BJ (cell line): ENCODE measurements around the gene SLC25A41. TPM values are rescaled to one million over a fixed set of nuclear protein-coding genes. Genes with fewer than 3 reads are reported as not detected.
"Not testable (repeated sequence)": the region's sequence is repeated elsewhere in the genome, so short reads cannot be mapped to it uniquely, and the experiment has no call there.

ENCODE experiments used
- CTCF ChIA-PET: fragments of 350-600 bp; formaldehyde crosslinking; extraction: SDS; loops from one replicate; lab custom pipeline; 2021; ENCODE audit warnings: antibody characterized with exemption, inconsistent platforms; lab: Yijun Ruan, JAX
- POLR2A ChIA-PET: fragments of 300-600 bp; sonication (Branson Sonifier 250); formaldehyde crosslinking; extraction: SDS; loops from one replicate; lab custom pipeline; 2021; ENCODE audit warnings: antibody characterized with exemption; lab: Charles Lee
- DNase-seq: peaks from one replicate; pipeline ENCODE4 v3.0.0-alpha.2; 2011; ENCODE audit warnings: low read depth
- H3K27me3 ChIP-seq: 2 replicates; pipeline ENCODE4 v1.6.0; 2011; ENCODE audit warnings: low read length; ENCODE audit not compliant: control insufficient read depth, insufficient read depth
- H3K36me3 ChIP-seq: 2 replicates; pipeline ENCODE4 v1.5.1; 2011; ENCODE audit warnings: low read length; ENCODE audit not compliant: control insufficient read depth, insufficient read depth
- H3K4me3 ChIP-seq: 2 replicates; pipeline ENCODE4 v1.5.1; 2011; ENCODE audit warnings: low read depth, mild to moderate bottlenecking, control low read depth, low read length
- polyA plus RNA-seq: library from polyadenylated mRNA; depleted of rRNA; stranded (reverse); fragments of >200 nt; gene quantifications from 2 replicates; pipeline ENCODE4 v1.2.3, GENCODE V29; 2011
- TF ChIP-seq, protein P1 (sequence below): IDR thresholded peaks from 2 replicates; pipeline ENCODE4 v1.5.1; 2011; ENCODE audit warnings: low read depth, mild to moderate bottlenecking, control low read depth, inconsistent platforms, low read length, moderate library complexity; ENCODE audit not compliant: insufficient read depth

The SLC25A41 gene
- polyA plus RNA-seq, 1 experiment = 0.05 TPM

DNA sequence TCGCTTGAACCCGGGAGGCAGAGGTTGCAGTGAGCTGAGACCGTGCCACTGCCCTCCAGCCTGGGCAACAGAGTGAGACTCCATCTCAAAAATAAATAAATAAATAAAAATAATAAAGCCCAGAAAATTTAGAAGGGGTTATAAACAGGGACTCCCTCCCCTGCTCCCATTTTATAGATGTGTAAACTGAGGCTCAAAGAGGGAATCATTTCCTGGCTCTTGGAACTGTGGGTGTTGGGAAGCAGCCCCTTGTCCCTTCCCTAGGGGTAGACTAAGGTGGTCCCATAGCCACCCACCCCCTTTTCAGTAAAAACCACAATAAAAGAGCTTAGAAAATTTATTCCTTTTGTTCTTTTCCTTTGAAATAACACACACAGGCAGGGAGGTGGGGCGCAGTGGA, 6.2 kb upstream of the SLC25A41 start:
- TF ChIP-seq, protein P1, sequence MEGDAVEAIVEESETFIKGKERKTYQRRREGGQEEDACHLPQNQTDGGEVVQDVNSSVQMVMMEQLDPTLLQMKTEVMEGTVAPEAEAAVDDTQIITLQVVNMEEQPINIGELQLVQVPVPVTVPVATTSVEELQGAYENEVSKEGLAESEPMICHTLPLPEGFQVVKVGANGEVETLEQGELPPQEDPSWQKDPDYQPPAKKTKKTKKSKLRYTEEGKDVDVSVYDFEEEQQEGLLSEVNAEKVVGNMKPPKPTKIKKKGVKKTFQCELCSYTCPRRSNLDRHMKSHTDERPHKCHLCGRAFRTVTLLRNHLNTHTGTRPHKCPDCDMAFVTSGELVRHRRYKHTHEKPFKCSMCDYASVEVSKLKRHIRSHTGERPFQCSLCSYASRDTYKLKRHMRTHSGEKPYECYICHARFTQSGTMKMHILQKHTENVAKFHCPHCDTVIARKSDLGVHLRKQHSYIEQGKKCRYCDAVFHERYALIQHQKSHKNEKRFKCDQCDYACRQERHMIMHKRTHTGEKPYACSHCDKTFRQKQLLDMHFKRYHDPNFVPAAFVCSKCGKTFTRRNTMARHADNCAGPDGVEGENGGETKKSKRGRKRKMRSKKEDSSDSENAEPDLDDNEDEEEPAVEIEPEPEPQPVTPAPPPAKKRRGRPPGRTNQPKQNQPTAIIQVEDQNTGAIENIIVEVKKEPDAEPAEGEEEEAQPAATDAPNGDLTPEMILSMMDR = no peak
- no peaks in the 10 kb centered on the region for H3K27me3 ChIP-seq
- ChIA-PET CTCF (no interaction called here), POLR2A (no interaction called here)
- no peak for DNase-seq
- H3K36me3 ChIP-seq = no peaks in the 10 kb centered on the region
- no peak overlapping the region for H3K4me3 ChIP-seq

DNA sequence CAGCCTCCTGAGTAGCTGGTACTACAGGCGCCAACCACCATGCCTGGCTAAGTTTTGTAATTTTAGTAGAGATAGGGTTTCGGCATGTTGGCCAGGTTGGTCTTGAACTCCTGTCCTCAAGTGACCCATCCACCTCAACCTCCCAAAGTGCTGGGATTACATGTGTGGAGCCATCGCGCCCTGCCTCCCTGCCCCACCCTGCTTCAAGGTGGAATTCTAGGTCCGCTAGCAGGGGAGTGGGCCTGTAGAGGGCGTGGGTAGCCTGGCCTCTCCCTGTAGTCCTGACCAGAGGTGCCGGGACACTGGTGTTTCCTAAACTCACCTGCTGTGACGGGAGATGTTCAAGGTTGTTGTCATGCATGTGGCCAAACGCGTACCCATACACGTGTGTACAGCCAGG, 398 bp downstream of the SLC25A41 start:
- no peaks in the 10 kb centered on the region for H3K36me3 ChIP-seq
- CTCF ChIA-PET = no interaction called here
- H3K27me3 ChIP-seq = no peaks in the 10 kb centered on the region
- no peak overlapping the region for H3K4me3 ChIP-seq
- POLR2A ChIA-PET = no interaction called here
- no peak for DNase-seq
- TF ChIP-seq, protein P1 = no peak

DNA sequence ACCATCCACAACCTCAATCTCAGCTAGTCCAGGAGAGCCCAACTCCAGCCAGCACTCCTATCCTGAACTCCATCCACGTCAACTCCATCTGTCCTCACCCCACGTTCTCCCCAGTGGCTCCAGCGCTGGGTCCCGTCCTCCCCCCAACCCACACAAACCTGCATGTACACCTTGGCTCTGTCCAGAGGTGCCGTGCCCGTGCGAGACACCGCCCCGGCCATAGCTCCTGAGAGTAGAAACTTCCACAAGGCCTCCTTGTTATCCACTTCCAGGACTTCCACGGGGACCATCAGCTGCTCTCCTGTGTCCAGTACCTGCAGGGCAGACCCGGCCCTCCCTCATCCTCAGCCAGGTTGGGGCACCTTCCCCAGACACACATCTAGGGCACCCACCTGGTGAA, 1.7 kb downstream of the SLC25A41 start:
- DNase-seq = no peak
- TF ChIP-seq, protein P1 = no peak
- H3K36me3 ChIP-seq = no peaks in the 10 kb centered on the region
- ChIA-PET CTCF (no interaction called here), POLR2A (no interaction called here)
- no peak overlapping the region for H3K4me3 ChIP-seq
- H3K27me3 ChIP-seq = no peaks in the 10 kb centered on the region

DNA sequence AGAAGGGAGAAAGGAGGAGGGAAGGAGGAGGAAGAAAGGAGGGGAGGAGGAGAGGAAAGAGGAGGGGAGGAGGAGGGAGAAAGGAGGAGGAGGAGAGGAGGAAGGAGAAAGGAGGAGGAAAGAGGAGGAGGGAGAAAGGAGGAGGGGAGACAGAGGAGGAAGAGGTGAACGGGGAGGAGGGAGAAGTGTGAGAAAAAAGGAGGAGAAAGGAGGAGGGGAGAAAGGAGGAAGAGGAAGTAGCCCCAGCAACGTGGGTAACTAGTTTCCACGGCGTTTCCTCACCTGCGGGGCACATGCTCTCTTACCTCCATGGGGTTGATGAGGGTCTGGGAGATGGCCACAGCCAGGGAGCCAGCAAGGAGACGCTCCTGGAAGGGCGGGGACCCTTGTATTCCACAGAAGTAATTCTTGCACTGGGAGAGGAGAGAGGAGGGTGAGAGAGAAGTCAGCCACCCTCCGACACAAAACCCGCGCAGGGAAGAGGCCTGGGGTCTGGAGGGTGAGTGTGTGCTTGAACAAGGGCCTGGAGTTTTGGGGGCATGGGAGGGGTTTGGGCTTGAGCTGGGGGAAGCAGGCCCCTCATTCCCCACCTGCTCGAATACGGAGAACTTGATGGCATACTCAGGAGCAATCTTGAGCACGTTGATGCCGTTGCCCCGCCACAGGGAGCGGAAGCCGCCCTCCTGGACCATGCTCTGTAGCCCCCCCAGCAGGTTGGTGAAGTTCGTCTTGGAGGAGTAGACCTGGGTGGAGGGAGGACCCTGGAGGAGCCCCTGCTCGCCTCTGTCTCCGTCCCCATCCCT, 3.9 kb downstream of the SLC25A41 start:
- no peaks in the 10 kb centered on the region for H3K36me3 ChIP-seq
- ChIA-PET CTCF (no interaction called here), POLR2A (no interaction called here)
- DNase-seq = no peak
- H3K27me3 ChIP-seq = no peaks in the 10 kb centered on the region
- TF ChIP-seq, protein P1 = no peak
- H3K4me3 ChIP-seq = no peak overlapping the region

DNA sequence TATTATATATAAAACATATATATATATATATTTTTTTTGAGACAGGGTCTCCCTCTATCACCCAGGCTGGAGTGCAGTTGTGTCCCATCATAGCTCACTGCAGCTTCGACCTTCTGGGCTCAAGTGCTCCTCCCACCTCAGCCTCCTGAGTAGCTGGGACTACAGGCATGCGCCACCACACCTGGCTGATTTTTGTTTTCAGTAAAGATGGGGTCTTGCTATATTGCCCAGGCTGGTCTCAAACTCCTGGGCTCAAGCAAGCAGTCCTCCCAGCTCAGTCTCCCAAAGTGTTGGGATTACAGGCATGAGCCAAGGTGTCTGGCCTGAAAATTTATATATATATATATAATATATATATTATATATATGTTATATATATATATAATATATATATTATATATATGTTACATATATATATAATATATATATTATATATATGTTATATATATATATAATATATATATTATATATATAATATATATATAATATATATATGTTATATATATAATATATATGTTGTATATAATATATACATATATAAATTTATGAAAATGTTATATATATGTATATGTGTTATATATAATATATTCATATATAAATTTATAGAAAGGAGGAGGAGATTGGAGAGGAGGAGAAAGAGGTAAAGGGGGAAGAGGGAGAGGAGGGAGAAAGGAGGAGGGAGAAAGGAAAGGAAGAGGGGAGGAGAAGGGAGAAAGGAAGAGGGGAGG, 4.7 kb downstream of the SLC25A41 start:
- CTCF ChIA-PET = not testable (repeated sequence)

More for the DNA sequence above, 4.7 kb downstream of the SLC25A41 start:
- DNase-seq, POLR2A ChIA-PET, H3K36me3 ChIP-seq, H3K27me3 ChIP-seq, H3K4me3 ChIP-seq: not testable (repeated sequence)
